Measurements from ENCODE around the gene ITSN1. TPM values are rescaled to one million over a fixed set of nuclear protein-coding genes. Genes with fewer than 3 reads are reported as not detected.

Gene ITSN1
- total and polyA plus RNA-seq, 4 donors = 20.3 to 112 (median 40.2) TPM

DNA sequence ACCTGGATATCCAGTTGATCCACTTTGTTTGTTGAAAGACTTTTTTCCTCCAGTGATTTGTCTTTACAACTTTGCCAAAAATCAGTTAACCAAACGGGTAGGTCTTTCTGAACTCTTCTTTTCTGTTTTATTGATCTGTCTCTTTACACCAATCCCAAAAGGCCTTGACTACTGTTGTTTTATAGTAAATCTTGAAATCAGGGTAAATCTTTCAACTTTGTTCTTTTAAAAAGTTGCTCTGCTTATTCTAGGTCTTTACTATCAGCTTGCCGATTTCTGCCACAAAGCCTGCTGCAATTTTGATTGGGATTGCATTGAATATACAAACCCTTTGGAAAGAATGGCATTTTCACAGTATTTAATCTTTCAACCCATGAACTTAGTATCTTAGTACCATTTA is 66.6 kb downstream of the ITSN1 start:
- TF ChIP-seq, protein P1, sequence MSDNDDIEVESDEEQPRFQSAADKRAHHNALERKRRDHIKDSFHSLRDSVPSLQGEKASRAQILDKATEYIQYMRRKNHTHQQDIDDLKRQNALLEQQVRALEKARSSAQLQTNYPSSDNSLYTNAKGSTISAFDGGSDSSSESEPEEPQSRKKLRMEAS (IDR thresholded peaks at IDR 0.05) = no peak
- TF ChIP-seq EGR1 (IDR thresholded peaks at IDR 0.05; ENCODE audit: low read depth in 2 of 2) (no peak), SP1 (IDR thresholded peaks at IDR 0.05) (peak; percentile 11), YY1 (IDR thresholded peaks at IDR 0.05) (no peak), RAD21 (IDR thresholded peaks at IDR 0.05) (peak in 1 of 2 donors; percentile 4), HNF4A (conservative IDR thresholded peaks at IDR 0.05) (peak; percentile 57 to 59), FOXA1 (IDR thresholded peaks at IDR 0.05) (no peak), FOXA2 (IDR thresholded peaks at IDR 0.05) (no peak), JUND (IDR thresholded peaks at IDR 0.05) (peak in 1 of 2 donors; percentile 33), RXRA (IDR thresholded peaks at IDR 0.05) (peak; percentile 34 to 55)
- TF ChIP-seq, protein P2, sequence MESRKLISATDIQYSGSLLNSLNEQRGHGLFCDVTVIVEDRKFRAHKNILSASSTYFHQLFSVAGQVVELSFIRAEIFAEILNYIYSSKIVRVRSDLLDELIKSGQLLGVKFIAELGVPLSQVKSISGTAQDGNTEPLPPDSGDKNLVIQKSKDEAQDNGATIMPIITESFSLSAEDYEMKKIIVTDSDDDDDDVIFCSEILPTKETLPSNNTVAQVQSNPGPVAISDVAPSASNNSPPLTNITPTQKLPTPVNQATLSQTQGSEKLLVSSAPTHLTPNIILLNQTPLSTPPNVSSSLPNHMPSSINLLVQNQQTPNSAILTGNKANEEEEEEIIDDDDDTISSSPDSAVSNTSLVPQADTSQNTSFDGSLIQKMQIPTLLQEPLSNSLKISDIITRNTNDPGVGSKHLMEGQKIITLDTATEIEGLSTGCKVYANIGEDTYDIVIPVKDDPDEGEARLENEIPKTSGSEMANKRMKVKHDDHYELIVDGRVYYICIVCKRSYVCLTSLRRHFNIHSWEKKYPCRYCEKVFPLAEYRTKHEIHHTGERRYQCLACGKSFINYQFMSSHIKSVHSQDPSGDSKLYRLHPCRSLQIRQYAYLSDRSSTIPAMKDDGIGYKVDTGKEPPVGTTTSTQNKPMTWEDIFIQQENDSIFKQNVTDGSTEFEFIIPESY (IDR thresholded peaks at IDR 0.05) = no peak
- Histone ChIP-seq H3K36me3 (ENCODE audit: control insufficient read depth in 4 of 4, insufficient read depth in 3 of 4, low read depth in 1 of 4, low read length in 3 of 4) (no peaks in the 10 kb centered on the region), H3K9ac (ENCODE audit: low read depth in 1 of 2, low read length in 2 of 2) (peak overlapping the region in 1 of 2 donors; percentile 11), H3K27ac (ENCODE audit: low read depth in 1 of 2, low read length in 2 of 2) (peak overlapping the region in 1 of 2 donors; percentile 28), H3K4me3 (ENCODE audit: low read depth in 1 of 3, low read length in 3 of 3) (no peak overlapping the region), H3K9me3 (ENCODE audit: control insufficient read depth in 4 of 4, low read length in 3 of 4) (no peaks in the 10 kb centered on the region), H3K4me1 (ENCODE audit: control insufficient read depth in 4 of 4, insufficient read depth in 4 of 4, low read length in 3 of 4) (peaks cover 9 to 26% (median 15%) of the 10 kb centered on the region in 4 donors), H3K27me3 (ENCODE audit: control insufficient read depth in 4 of 4, insufficient read depth in 4 of 4, low read length in 3 of 4) (no peaks in the 10 kb centered on the region)
- no peak for DNase-seq (ENCODE audit: low spot score)
- WGBS = 48% methylated on average over 2 of the region's 2 CpGs

DNA sequence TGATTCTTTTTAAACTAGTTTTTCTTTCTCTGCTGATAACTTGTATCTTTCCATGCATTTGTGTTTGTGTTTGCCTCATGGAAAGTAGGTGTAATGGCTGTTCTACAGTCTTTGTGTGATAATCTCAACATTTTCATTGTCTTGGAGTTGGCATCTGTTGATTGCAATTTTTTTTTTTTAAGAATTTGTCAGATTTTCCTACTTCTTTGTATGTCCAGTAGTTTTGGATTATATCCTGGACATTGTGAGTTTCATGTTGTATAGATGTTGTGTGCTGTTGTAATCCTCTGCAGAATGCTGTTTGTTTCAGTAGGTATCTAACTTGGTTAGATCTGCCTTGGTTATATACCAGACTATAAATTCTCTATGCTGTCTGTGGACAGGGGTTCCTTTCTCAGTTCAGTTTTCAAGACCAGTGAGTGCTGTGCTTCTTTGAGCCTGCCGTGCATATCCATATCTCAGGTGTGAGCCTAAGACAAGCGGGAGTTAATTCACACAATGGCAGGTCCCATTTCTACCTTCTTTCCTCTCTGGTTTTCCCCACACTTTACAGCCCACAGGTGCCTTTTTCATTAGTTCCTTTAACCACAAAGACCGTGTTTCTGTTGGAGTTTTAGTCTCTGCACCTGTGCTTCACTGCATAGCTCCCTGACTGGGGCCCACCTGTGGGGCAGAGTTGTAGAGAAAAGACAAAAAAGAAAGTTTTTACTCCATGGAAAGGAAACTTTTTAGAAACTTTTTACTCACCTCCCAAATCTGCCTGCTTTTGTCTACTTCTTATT is 69.9 kb downstream of the ITSN1 start:
- no peaks in the 10 kb centered on the region for H3K27me3 ChIP-seq (ENCODE audit: control insufficient read depth in 4 of 4, insufficient read depth in 4 of 4, low read length in 3 of 4)
- no peaks in the 10 kb centered on the region for H3K36me3 ChIP-seq (ENCODE audit: control insufficient read depth in 4 of 4, insufficient read depth in 3 of 4, low read depth in 1 of 4, low read length in 3 of 4)
- peaks cover 8 to 29% (median 13%) of the 10 kb centered on the region in 4 donors for H3K4me1 ChIP-seq (ENCODE audit: control insufficient read depth in 4 of 4, insufficient read depth in 4 of 4, low read length in 3 of 4)
- WGBS = 83% methylated on average over 3 of the region's 3 CpGs
- no peak for TF ChIP-seq HNF4A (conservative IDR thresholded peaks at IDR 0.05)
- TF ChIP-seq, protein P1 (IDR thresholded peaks at IDR 0.05) = no peak
- TF ChIP-seq RAD21 (IDR thresholded peaks at IDR 0.05) = no peak
- TF ChIP-seq YY1 (IDR thresholded peaks at IDR 0.05) = no peak
- TF ChIP-seq, protein P3, sequence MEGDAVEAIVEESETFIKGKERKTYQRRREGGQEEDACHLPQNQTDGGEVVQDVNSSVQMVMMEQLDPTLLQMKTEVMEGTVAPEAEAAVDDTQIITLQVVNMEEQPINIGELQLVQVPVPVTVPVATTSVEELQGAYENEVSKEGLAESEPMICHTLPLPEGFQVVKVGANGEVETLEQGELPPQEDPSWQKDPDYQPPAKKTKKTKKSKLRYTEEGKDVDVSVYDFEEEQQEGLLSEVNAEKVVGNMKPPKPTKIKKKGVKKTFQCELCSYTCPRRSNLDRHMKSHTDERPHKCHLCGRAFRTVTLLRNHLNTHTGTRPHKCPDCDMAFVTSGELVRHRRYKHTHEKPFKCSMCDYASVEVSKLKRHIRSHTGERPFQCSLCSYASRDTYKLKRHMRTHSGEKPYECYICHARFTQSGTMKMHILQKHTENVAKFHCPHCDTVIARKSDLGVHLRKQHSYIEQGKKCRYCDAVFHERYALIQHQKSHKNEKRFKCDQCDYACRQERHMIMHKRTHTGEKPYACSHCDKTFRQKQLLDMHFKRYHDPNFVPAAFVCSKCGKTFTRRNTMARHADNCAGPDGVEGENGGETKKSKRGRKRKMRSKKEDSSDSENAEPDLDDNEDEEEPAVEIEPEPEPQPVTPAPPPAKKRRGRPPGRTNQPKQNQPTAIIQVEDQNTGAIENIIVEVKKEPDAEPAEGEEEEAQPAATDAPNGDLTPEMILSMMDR (IDR thresholded peaks at IDR 0.05; ENCODE audit: low read depth, low read length, missing input control) = no peak
- TF ChIP-seq, protein P4, sequence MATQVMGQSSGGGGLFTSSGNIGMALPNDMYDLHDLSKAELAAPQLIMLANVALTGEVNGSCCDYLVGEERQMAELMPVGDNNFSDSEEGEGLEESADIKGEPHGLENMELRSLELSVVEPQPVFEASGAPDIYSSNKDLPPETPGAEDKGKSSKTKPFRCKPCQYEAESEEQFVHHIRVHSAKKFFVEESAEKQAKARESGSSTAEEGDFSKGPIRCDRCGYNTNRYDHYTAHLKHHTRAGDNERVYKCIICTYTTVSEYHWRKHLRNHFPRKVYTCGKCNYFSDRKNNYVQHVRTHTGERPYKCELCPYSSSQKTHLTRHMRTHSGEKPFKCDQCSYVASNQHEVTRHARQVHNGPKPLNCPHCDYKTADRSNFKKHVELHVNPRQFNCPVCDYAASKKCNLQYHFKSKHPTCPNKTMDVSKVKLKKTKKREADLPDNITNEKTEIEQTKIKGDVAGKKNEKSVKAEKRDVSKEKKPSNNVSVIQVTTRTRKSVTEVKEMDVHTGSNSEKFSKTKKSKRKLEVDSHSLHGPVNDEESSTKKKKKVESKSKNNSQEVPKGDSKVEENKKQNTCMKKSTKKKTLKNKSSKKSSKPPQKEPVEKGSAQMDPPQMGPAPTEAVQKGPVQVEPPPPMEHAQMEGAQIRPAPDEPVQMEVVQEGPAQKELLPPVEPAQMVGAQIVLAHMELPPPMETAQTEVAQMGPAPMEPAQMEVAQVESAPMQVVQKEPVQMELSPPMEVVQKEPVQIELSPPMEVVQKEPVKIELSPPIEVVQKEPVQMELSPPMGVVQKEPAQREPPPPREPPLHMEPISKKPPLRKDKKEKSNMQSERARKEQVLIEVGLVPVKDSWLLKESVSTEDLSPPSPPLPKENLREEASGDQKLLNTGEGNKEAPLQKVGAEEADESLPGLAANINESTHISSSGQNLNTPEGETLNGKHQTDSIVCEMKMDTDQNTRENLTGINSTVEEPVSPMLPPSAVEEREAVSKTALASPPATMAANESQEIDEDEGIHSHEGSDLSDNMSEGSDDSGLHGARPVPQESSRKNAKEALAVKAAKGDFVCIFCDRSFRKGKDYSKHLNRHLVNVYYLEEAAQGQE (IDR thresholded peaks at IDR 0.05) = no peak
- TF ChIP-seq EGR1 (IDR thresholded peaks at IDR 0.05; ENCODE audit: low read depth in 2 of 2) = no peak
- no peak for TF ChIP-seq GABPA (IDR thresholded peaks at IDR 0.05 in 1 of 2, conservative IDR thresholded peaks at IDR 0.05 in 1 of 2)
- TF ChIP-seq, protein P5, sequence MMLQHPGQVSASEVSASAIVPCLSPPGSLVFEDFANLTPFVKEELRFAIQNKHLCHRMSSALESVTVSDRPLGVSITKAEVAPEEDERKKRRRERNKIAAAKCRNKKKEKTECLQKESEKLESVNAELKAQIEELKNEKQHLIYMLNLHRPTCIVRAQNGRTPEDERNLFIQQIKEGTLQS (IDR thresholded peaks at IDR 0.05) = no peak
- no peak for TF ChIP-seq NR2F2 (IDR thresholded peaks at IDR 0.05)
- TF ChIP-seq SP1 (IDR thresholded peaks at IDR 0.05) = no peak
- TF ChIP-seq, protein P2 (IDR thresholded peaks at IDR 0.05) = no peak
- TF ChIP-seq FOXA2 (IDR thresholded peaks at IDR 0.05) = no peak
- no peak for TF ChIP-seq JUND (IDR thresholded peaks at IDR 0.05)
- no peak overlapping the region for H3K9ac ChIP-seq (ENCODE audit: low read depth in 1 of 2, low read length in 2 of 2)
- H3K4me3 ChIP-seq (ENCODE audit: low read depth in 1 of 3, low read length in 3 of 3) = no peak overlapping the region
- H3K9me3 ChIP-seq (ENCODE audit: control insufficient read depth in 4 of 4, low read length in 3 of 4) = no peaks in the 10 kb centered on the region
- H3K27ac ChIP-seq (ENCODE audit: low read depth in 1 of 2, low read length in 2 of 2) = no peak overlapping the region
- no peak for DNase-seq (ENCODE audit: low spot score)

All from liver (tissue), 9 donors.